K562 (cell line): Measurements from ENCODE around the gene GAPDHS. TPM values are rescaled to one million over a fixed set of nuclear protein-coding genes. Genes with fewer than 3 reads are reported as not detected.
A peak's percentile ranks its signal among the peaks of the same experiment; 100 is the strongest.

Source experiments
- BRD9 ChIP-seq: fragments of 450-650 bp; IDR thresholded peaks from 2 replicates; pipeline ENCODE4 v1.6.1; 2018; ENCODE audit warnings: low read depth; ENCODE audit not compliant: partially characterized antibody
- CREB1 ChIP-seq, 2 experiments: sonication (generic) in 1 of 2; formaldehyde crosslinking in 1 of 2; IDR thresholded peaks; 2 replicates each; pipeline versions ENCODE4 v1.6.1 to v1.8.0; 2012 to 2022; ENCODE audit warnings: inconsistent platforms in 1 of 2, mild to moderate bottlenecking in 1 of 2, missing genetic modification reagents in 1 of 2, moderate library complexity in 1 of 2
- ETS2 ChIP-seq: IDR thresholded peaks from 2 replicates; pipeline ENCODE4 v1.6.1; 2016; ENCODE audit warnings: borderline replicate concordance, missing genetic modification characterization, mild to moderate bottlenecking, moderate library complexity, missing compliant biosample characterization; ENCODE audit not compliant: poor library complexity, severe bottlenecking
- FOXJ2 ChIP-seq: fragments of 200-800 bp; sonication (Bioruptor generic); IDR thresholded peaks from 2 replicates; pipeline ENCODE4 v1.6.1; 2016; ENCODE audit warnings: missing genetic modification characterization, missing compliant biosample characterization
- HDAC6 ChIP-seq: IDR thresholded peaks from 2 replicates; pipeline ENCODE4 v1.6.1; 2012; ENCODE audit warnings: low read depth, mild to moderate bottlenecking, control low read depth, inconsistent platforms, low read length, moderate library complexity
- IRF9 ChIP-seq: fragments of 450-650 bp; IDR thresholded peaks from 2 replicates; pipeline ENCODE4 v1.6.1; 2016; ENCODE audit warnings: missing biosample characterization, missing genetic modification characterization
- KLF6 ChIP-seq: fragments of 250-450 bp; sonication (Bioruptor Pico); IDR thresholded peaks from 2 replicates; pipeline ENCODE4 v1.4.0; 2020; ENCODE audit warnings: mild to moderate bottlenecking, moderate library complexity, borderline replicate concordance
- MTA3 ChIP-seq: fragments of 450-650 bp; formaldehyde crosslinking; IDR thresholded peaks from 2 replicates; pipeline ENCODE4 v1.6.1; 2017; ENCODE audit warnings: mild to moderate bottlenecking, borderline replicate concordance
- MYBL2 ChIP-seq, 2 experiments: fragments of 450-650 bp in 1 of 2; sonication (generic) in 1 of 2; formaldehyde crosslinking in 1 of 2; IDR thresholded peaks; 2 replicates each; pipeline versions ENCODE4 v1.6.1 to v1.8.1; 2017 to 2022; ENCODE audit warnings: borderline replicate concordance in 1 of 2, inconsistent platforms in 1 of 2, low read depth in 1 of 2, mild to moderate bottlenecking in 1 of 2, missing genetic modification reagents in 1 of 2, moderate library complexity in 1 of 2
- NR0B1 ChIP-seq: fragments of 450-650 bp; IDR thresholded peaks from one replicate; pipeline ENCODE4 v1.6.1; 2018; ENCODE audit warnings: mild to moderate bottlenecking, moderate library complexity; ENCODE audit not compliant: partially characterized antibody
- RBM22 ChIP-seq: fragments of 200-400 bp; formaldehyde crosslinking; IDR thresholded peaks from 2 replicates; pipeline ENCODE4 v1.6.1; 2018; ENCODE audit warnings: low read length, low read depth; ENCODE audit not compliant: poor library complexity, severe bottlenecking
- RHOXF2B ChIP-seq: fragments of 250-450 bp; sonication (Bioruptor Pico); conservative IDR thresholded peaks from 2 replicates; pipeline ENCODE4 v1.5.1; 2021
- SIN3A ChIP-seq, 2 experiments: fragments of 150-350 bp in 1 of 2; IDR thresholded peaks; 2 replicates each; pipeline ENCODE4 v1.6.1; 2011 to 2016; ENCODE audit warnings: borderline replicate concordance in 2 of 2, low read depth in 2 of 2, low read length in 2 of 2, mild to moderate bottlenecking in 2 of 2, moderate library complexity in 2 of 2; ENCODE audit not compliant: control insufficient read depth in 1 of 2
- SREBF2 ChIP-seq: sonication (generic); formaldehyde crosslinking; IDR thresholded peaks from 2 replicates; pipeline ENCODE4 v1.4.0; 2020; ENCODE audit warnings: mild to moderate bottlenecking, missing genetic modification reagents
- SRSF1 ChIP-seq: fragments of 200-400 bp; formaldehyde crosslinking; IDR thresholded peaks from 2 replicates; pipeline ENCODE4 v1.6.1; 2017; ENCODE audit warnings: mild to moderate bottlenecking, low read depth, low read length, moderate library complexity
- THAP7 ChIP-seq: fragments of 250-450 bp; sonication (Bioruptor Pico); IDR thresholded peaks from 2 replicates; pipeline ENCODE4 v1.5.0; 2021
- YY1 ChIP-seq, 3 experiments: IDR thresholded peaks; 2 replicates each; pipeline ENCODE4 v1.6.1; 2011; ENCODE audit warnings: low read length in 2 of 3, mild to moderate bottlenecking in 2 of 3, moderate library complexity in 2 of 3, borderline replicate concordance in 1 of 3, control low read depth in 1 of 3, low read depth in 1 of 3; ENCODE audit not compliant: insufficient read depth in 3 of 3, insufficient replicate concordance in 2 of 3, control insufficient read depth in 1 of 3, insufficient read length in 1 of 3; ENCODE audit errors: extremely low read depth in 1 of 3
- ZBTB17 ChIP-seq: fragments of 450-650 bp; formaldehyde crosslinking; IDR thresholded peaks from 2 replicates; pipeline ENCODE4 v1.4.0; 2020; ENCODE audit warnings: mild to moderate bottlenecking
- ZBTB49 ChIP-seq: sonication (generic); formaldehyde crosslinking; IDR thresholded peaks from 2 replicates; pipeline ENCODE4 v1.8.0; 2022; ENCODE audit warnings: missing genetic modification reagents, mild to moderate bottlenecking, borderline replicate concordance
- polyA plus RNA-seq, 8 experiments: library from polyadenylated mRNA; depleted of rRNA in 4 of 8; stranded (reverse) in 5 of 8; unstranded in 3 of 8; fragments of >200 nt; fragmentation: Nextera tagmentation in 2 of 8; fragmentation: Illumina TruSeq in 1 of 8; extraction: Ambion mirVana in 2 of 8; extraction: Trizol in 1 of 8; gene quantifications; 2 replicates each; pipeline versions ENCODE4 v1.2.1 to v1.2.3, GENCODE V29; 2011 to 2014; ENCODE audit warnings: inconsistent platforms in 1 of 8, missing spikeins in 1 of 8
- total RNA-seq, 7 experiments: library from RNA; depleted of rRNA in 6 of 7; stranded (reverse); fragments of >200 nt in 6 of 7; fragmentation: Illumina TruSeq in 2 of 7; extraction: Trizol in 2 of 7; gene quantifications; 2 replicates each; pipeline versions ENCODE4 v1.2.1 to v1.2.3, GENCODE V29; 2011 to 2021; ENCODE audit warnings: low replicate concordance in 1 of 7

Gene GAPDHS
- total and polyA plus RNA-seq, 9 of the 15 experiments (the other 6 are each of a cell fraction or from before 2014, with no cell fraction given) = 0.08 to 0.12 TPM; not detected in 7

GRCh38 chr19:35545001-35545854, 12.0 kb downstream of the GAPDHS start, which contains the start of gene TMEM147 (continued):
- TF ChIP-seq ETS2 (tag) (no peak), HDAC6 (no peak), KLF6 (CRISPR knock-in tag) (peak; percentile 22; the same call in 1 of the 2 replicates), SREBF2 (CRISPR knock-in tag) (no peak), RHOXF2B (CRISPR knock-in tag) (no peak), CREB1 (IDR thresholded peaks at IDR 0.05) (peak; percentile 96), CREB1 (CRISPR knock-in tag; IDR thresholded peaks at IDR 0.05) (peak; percentile 98), IRF9 (tag) (no peak), THAP7 (CRISPR knock-in tag) (no peak), MTA3 (0 out of 2 replicates have a peak, but pooled peaks have one; percentile 79), ZBTB49 (no peak), RBM22 (no peak), SIN3A (IDR thresholded peaks at IDR 0.05; ENCODE audit: borderline replicate concordance in 2 of 2, control insufficient read depth in 1 of 2, low read depth in 2 of 2, low read length in 2 of 2) (peak; percentile 88 to 95; a peak in 2 of 4 replicates), BRD9 (no peak), NR0B1 (no peak), YY1 (IDR thresholded peaks at IDR 0.05; ENCODE audit: borderline replicate concordance in 1 of 3, control insufficient read depth in 1 of 3, extremely low read depth in 1 of 3, insufficient read depth in 3 of 3, insufficient read length in 1 of 3, insufficient replicate concordance in 2 of 3, low read depth in 1 of 3, low read length in 2 of 3) (peak in 2 of 3 experiments; percentile 56 to 73), SRSF1 (no peak), FOXJ2 (tag) (no peak), ZBTB17 (CRISPR knock-in tag) (peak; percentile 48; the same call in 1 of the 2 replicates), MYBL2 (IDR thresholded peaks at IDR 0.05; ENCODE audit: low read depth) (no peak), MYBL2 (CRISPR knock-in tag; IDR thresholded peaks at IDR 0.05; ENCODE audit: borderline replicate concordance) (no peak)
